ENCODE data around the gene FLNB. TPM values are rescaled to one million over a fixed set of nuclear protein-coding genes. Genes with fewer than 3 reads are reported as not detected.
"Not testable (repeated sequence)": the region's sequence is repeated elsewhere in the genome, so short reads cannot be mapped to it uniquely, and the experiment has no call there.

The FLNB gene
- total RNA-seq, 2 donors from 2014 or later = 331 to 408 TPM

DNA sequence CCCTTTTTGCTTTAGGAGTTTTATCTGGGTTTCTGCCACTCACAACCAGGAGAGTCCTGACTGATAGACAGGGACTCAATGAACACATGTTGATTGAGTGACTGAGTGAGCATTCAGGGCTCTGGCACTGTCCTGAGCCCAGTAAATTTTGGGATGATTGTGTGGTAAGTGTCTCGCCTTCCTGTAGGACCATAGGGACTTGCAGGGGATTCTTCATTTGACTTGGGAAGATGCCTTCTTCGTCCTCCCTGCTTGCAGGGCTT lies 22.3 kb upstream of the FLNB start:
- H3K36me3 ChIP-seq = no peaks in the 10 kb centered on the region
- intact Hi-C loops (cut with DNase I) = no loop called here
- TF ChIP-seq, protein P1, sequence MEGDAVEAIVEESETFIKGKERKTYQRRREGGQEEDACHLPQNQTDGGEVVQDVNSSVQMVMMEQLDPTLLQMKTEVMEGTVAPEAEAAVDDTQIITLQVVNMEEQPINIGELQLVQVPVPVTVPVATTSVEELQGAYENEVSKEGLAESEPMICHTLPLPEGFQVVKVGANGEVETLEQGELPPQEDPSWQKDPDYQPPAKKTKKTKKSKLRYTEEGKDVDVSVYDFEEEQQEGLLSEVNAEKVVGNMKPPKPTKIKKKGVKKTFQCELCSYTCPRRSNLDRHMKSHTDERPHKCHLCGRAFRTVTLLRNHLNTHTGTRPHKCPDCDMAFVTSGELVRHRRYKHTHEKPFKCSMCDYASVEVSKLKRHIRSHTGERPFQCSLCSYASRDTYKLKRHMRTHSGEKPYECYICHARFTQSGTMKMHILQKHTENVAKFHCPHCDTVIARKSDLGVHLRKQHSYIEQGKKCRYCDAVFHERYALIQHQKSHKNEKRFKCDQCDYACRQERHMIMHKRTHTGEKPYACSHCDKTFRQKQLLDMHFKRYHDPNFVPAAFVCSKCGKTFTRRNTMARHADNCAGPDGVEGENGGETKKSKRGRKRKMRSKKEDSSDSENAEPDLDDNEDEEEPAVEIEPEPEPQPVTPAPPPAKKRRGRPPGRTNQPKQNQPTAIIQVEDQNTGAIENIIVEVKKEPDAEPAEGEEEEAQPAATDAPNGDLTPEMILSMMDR (IDR thresholded peaks at IDR 0.05) = no peak
- TF ChIP-seq POLR2AphosphoS5 (IDR thresholded peaks at IDR 0.05) (no peak), POLR2A (IDR thresholded peaks at IDR 0.05) (no peak)
- H3K4me1 ChIP-seq (replicated peaks) = no peaks in the 10 kb centered on the region
- H3K4me3 ChIP-seq = no peak overlapping the region
- H3K9me3 ChIP-seq = no peaks in the 10 kb centered on the region
- no peak overlapping the region for H3K27ac ChIP-seq
- H3K27me3 ChIP-seq (replicated peaks; ENCODE audit: insufficient read depth) = no peaks in the 10 kb centered on the region
- WGBS = 97% methylated on average over 2 of the region's 2 CpGs
- DNase-seq (ENCODE audit: low spot score) = no peak

DNA sequence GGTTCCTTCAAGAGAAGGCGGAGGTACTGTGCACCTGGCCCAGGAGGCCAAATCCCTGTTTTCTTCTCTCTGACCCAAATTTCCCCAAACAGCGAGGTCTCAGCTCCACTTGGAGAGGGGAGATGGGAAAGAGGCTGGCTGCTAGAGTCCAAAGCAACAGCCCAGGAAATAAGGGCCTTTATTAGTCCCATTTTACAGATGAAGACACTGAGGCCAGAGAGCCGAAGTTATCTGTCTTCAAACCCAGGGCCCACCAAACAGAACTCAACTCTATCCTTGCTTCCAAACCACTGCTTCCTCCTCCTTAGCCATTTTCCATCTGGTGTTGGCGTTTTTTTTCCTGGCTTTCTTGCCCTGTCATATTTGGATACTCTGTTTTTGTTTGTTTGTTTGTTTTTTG lies 22.0 kb upstream of the FLNB start:
- H3K4me3 ChIP-seq = no peak overlapping the region
- intact Hi-C loops (cut with DNase I) = no loop called here
- no peaks in the 10 kb centered on the region for H3K9me3 ChIP-seq
- no peaks in the 10 kb centered on the region for H3K4me1 ChIP-seq (replicated peaks)
- no peaks in the 10 kb centered on the region for H3K36me3 ChIP-seq
- H3K27me3 ChIP-seq (replicated peaks; ENCODE audit: insufficient read depth) = no peaks in the 10 kb centered on the region
- WGBS = 96% methylated on average over 4 of the region's 4 CpGs
- no peak for DNase-seq (ENCODE audit: low spot score)
- no peak overlapping the region for H3K27ac ChIP-seq
- TF ChIP-seq POLR2A (IDR thresholded peaks at IDR 0.05) (no peak), POLR2AphosphoS5 (IDR thresholded peaks at IDR 0.05) (no peak)
- TF ChIP-seq, protein P1 (IDR thresholded peaks at IDR 0.05) = no peak

DNA sequence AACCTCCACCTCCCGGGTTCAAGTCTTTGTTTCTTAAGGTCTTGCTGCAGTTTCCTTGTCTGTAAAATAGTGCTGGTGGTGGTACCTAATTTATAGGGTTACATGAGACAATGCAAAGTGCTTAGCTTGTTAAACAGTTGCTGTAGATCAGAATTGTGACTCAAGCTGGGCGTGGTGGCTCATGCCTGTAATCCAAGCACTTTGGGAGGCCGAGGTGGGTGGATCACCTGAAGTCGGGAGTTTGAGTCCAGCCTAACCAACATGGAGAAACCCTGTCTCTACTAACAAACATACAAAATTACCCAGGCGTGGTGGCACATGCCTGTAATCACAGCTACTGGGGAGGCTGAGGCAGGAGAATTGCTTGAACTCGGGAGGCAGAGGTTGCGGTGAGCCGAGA lies 19.0 kb upstream of the FLNB start:
- H3K36me3 ChIP-seq; H3K9me3 ChIP-seq; H3K4me1 ChIP-seq (replicated peaks); H3K4me3 ChIP-seq; DNase-seq (ENCODE audit: low spot score); intact Hi-C loops (cut with DNase I); H3K27me3 ChIP-seq (replicated peaks; ENCODE audit: insufficient read depth); H3K27ac ChIP-seq: not testable (repeated sequence)
- WGBS = 79% methylated on average over 8 of the region's 8 CpGs

DNA sequence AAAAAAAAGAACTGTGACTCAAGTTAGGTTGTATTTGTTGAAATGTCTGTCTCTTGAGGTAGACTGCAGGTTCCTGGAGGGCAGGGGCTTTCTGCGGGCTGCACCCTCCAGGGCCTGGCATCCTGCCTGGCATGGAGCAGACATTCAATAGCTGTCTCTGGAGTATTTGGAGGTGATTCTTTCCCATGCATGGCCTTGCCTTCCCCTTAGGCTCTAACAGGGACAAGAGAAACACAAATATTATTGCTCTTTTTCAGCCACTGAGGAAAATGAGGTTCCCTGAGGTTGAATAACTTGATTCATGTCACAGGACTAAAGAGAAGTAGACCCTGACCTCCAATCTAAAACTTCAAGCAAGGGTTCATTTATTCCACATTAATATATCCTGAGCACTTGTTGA lies 18.6 kb upstream of the FLNB start:
- Histone ChIP-seq H3K9me3 (no peaks in the 10 kb centered on the region), H3K4me3 (no peak overlapping the region), H3K27me3 (replicated peaks; ENCODE audit: insufficient read depth) (no peaks in the 10 kb centered on the region), H3K36me3 (no peaks in the 10 kb centered on the region), H3K27ac (no peak overlapping the region), H3K4me1 (replicated peaks) (no peaks in the 10 kb centered on the region)
- WGBS = 87% methylated on average over 1 of the region's 1 CpG
- intact Hi-C loops (cut with DNase I) = no loop called here
- TF ChIP-seq POLR2AphosphoS5 (IDR thresholded peaks at IDR 0.05) (no peak), POLR2A (IDR thresholded peaks at IDR 0.05) (no peak)
- TF ChIP-seq, protein P1 (IDR thresholded peaks at IDR 0.05) = no peak
- DNase-seq (ENCODE audit: low spot score) = no peak

DNA sequence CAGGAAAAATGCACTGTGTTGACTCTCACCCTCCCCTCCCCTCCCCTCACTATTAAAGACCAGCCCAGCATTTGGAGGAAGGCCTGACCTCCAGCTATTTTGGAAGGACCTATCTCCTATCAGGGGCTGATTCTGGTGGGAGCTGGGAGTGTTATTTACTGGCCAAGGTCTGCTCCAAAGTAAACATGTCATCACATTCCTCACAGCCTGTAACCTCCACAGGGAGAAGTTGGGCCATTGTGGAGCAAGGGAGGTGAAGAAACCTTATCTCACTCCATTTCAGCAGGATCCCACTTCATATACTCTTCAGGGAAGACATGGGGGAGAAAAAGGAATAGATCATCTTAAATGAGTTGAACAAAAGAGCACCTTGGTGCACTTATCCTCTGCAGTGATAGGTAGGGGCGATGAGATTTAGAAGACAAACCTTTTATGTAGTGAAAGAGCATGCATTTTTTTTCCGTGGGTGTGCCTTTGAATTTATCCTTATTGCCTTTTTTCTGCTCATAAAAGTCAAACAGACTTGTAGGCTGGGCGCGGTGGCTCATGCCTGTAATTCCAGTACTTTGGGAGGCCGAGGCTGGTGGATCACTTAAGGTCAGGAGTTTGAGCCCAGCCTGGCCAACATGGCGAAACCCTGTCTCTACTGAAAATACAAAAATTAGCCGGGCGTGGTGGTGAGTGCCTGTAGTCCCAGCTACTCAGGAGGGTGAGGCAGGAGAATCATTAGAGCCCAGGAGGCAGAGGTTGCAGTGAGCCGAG lies 15.6 kb upstream of the FLNB start:
- H3K4me3 ChIP-seq = no peak overlapping the region
- no peak for DNase-seq (ENCODE audit: low spot score)
- intact Hi-C loops (cut with DNase I) = no loop called here
- H3K4me1 ChIP-seq (replicated peaks) = no peaks in the 10 kb centered on the region
- 67% methylated on average over 9 of the region's 9 CpGs for WGBS
- no peak for TF ChIP-seq POLR2AphosphoS5 (IDR thresholded peaks at IDR 0.05)
- no peaks in the 10 kb centered on the region for H3K36me3 ChIP-seq
- H3K9me3 ChIP-seq = no peaks in the 10 kb centered on the region
- H3K27ac ChIP-seq = no peak overlapping the region
- no peaks in the 10 kb centered on the region for H3K27me3 ChIP-seq (replicated peaks; ENCODE audit: insufficient read depth)

Data from prostate gland (tissue), 2 donors.